A673 (cell line): ENCODE measurements around the gene MALAT1.

Experiments used
- CTCF ChIP-seq: fragments of 300-800, 200-600 bp; sonication (generic); conservative IDR thresholded peaks from 2 replicates; pipeline ENCODE4 v1.5.1; 2017; ENCODE audit warnings: low read depth, mild to moderate bottlenecking, antibody characterized with exemption, low read length, moderate library complexity, mixed read lengths
- EZH2 ChIP-seq: fragments of 200-600 bp; sonication (generic); IDR thresholded peaks from 2 replicates; pipeline ENCODE4 v1.6.1; 2017; ENCODE audit warnings: borderline replicate concordance, low read depth, mild to moderate bottlenecking, mixed read lengths, antibody characterized with exemption, low read length; ENCODE audit not compliant: poor library complexity, severe bottlenecking

- no peak for TF ChIP-seq CTCF
- no peak for TF ChIP-seq EZH2
Measured at GRCh38 chr11:65537620-65538231, 38.9 kb downstream of the MALAT1 start.
